Measurements from ENCODE around the gene RAB17.

RAB17 gene

GRCh38 chr2:237527766-237528165, 62.8 kb downstream of the RAB17 start:
- TF ChIP-seq CTCF (conservative IDR thresholded peaks at IDR 0.05; ENCODE audit: low read depth, low read length) = no peak
- H3K4me3 ChIP-seq (ENCODE audit: low read depth, low read length) = no peak overlapping the region
- no peak for DNase-seq (ENCODE audit: low read depth)

- TF ChIP-seq CTCF (conservative IDR thresholded peaks at IDR 0.05; ENCODE audit: low read depth, low read length) = no peak
- no peak for DNase-seq (ENCODE audit: low read depth)
- H3K4me3 ChIP-seq (ENCODE audit: low read depth, low read length) = no peak overlapping the region
Measured at GRCh38 chr2:237527233-237527632, 63.3 kb downstream of the RAB17 start.

- no peak for TF ChIP-seq CTCF (conservative IDR thresholded peaks at IDR 0.05; ENCODE audit: low read depth, low read length)
- DNase-seq (ENCODE audit: low read depth) = no peak
- no peak overlapping the region for H3K4me3 ChIP-seq (ENCODE audit: low read depth, low read length)
Measured at GRCh38 chr2:237525559-237526157, 64.9 kb downstream of the RAB17 start.

- DNase-seq (ENCODE audit: low read depth) = no peak
- TF ChIP-seq CTCF (conservative IDR thresholded peaks at IDR 0.05; ENCODE audit: low read depth, low read length) = no peak
- no peak overlapping the region for H3K4me3 ChIP-seq (ENCODE audit: low read depth, low read length)
Measured at GRCh38 chr2:237524631-237525030, 65.9 kb downstream of the RAB17 start.
